HEK293T (cell line): Measurements from ENCODE around the gene SELENOP.

Experiments used
- CTCF ChIA-PET: fragments of 350-600 bp; formaldehyde crosslinking; extraction: SDS; loops from one replicate; lab custom pipeline; 2021; ENCODE audit warnings: antibody characterized with exemption, inconsistent platforms; lab: Yijun Ruan, JAX
- POLR2A ChIA-PET: fragments of 350-600 bp; formaldehyde crosslinking; extraction: SDS; loops from one replicate; lab custom pipeline; 2020; ENCODE audit warnings: antibody characterized with exemption, inconsistent platforms; lab: Yijun Ruan, JAX
- DNase-seq: peaks from one replicate; pipeline ENCODE4 v3.0.0; 2012; ENCODE audit warnings: mixed read lengths; ENCODE audit errors: extremely low spot score
- ARNT ChIP-seq: fragments of 450-650 bp; IDR thresholded peaks from 2 replicates; pipeline ENCODE4 v1.6.1; 2017; ENCODE audit warnings: mild to moderate bottlenecking
- BHLHE40 ChIP-seq: fragments of 450-650 bp; IDR thresholded peaks from 2 replicates; pipeline ENCODE4 v1.6.1; 2016; ENCODE audit warnings: mild to moderate bottlenecking, moderate library complexity, borderline replicate concordance
- CTBP1 ChIP-seq: fragments of 450-650 bp; IDR thresholded peaks from 2 replicates; pipeline ENCODE4 v1.6.1; 2016; ENCODE audit warnings: borderline replicate concordance
- ELF4 ChIP-seq: fragments of 450-650 bp; IDR thresholded peaks from 2 replicates; pipeline ENCODE4 v1.6.1; 2017; ENCODE audit warnings: antibody characterized with exemption
- FOXA1 ChIP-seq: fragments of 450-650 bp; IDR thresholded peaks from 2 replicates; pipeline ENCODE4 v1.6.1; 2016; ENCODE audit warnings: mild to moderate bottlenecking
- FOXK2 ChIP-seq: fragments of 450-650 bp; IDR thresholded peaks from 2 replicates; pipeline ENCODE4 v1.6.1; 2016; ENCODE audit warnings: mild to moderate bottlenecking
- FOXM1 ChIP-seq: fragments of 450-650 bp; IDR thresholded peaks from 2 replicates; pipeline ENCODE4 v1.6.1; 2017; ENCODE audit warnings: mild to moderate bottlenecking, borderline replicate concordance
- HDGF ChIP-seq: fragments of 450-650 bp; IDR thresholded peaks from 2 replicates; pipeline ENCODE4 v1.6.1; 2017; ENCODE audit warnings: antibody characterized with exemption, borderline replicate concordance
- L3MBTL2 ChIP-seq: fragments of 450-650 bp; conservative IDR thresholded peaks from 2 replicates; pipeline ENCODE4 v1.6.1; 2016; ENCODE audit warnings: mild to moderate bottlenecking
- LEF1 ChIP-seq: fragments of 450-650 bp; IDR thresholded peaks from 2 replicates; pipeline ENCODE4 v1.6.1; 2017; ENCODE audit warnings: mild to moderate bottlenecking, borderline replicate concordance
- NFRKB ChIP-seq: fragments of 450-650 bp; IDR thresholded peaks from 2 replicates; pipeline ENCODE4 v1.6.1; 2016; ENCODE audit warnings: mild to moderate bottlenecking, moderate library complexity
- SP1 ChIP-seq: fragments of 450-650 bp; IDR thresholded peaks from 2 replicates; pipeline ENCODE4 v1.6.1; 2017
- SUZ12 ChIP-seq: fragments of 450-650 bp; IDR thresholded peaks from 2 replicates; pipeline ENCODE4 v1.6.1; 2016; ENCODE audit warnings: mild to moderate bottlenecking
- TARDBP ChIP-seq: fragments of 450-650 bp; IDR thresholded peaks from 2 replicates; pipeline ENCODE4 v1.6.1; 2016
- ZNF384 ChIP-seq: fragments of 450-650 bp; IDR thresholded peaks from 2 replicates; pipeline ENCODE4 v1.6.1; 2016
- TF ChIP-seq, protein P1 (sequence below): fragments of 450-650 bp; IDR thresholded peaks from 2 replicates; pipeline ENCODE4 v1.6.1; 2016

Gene SELENOP

GRCh38 chr5:42840269-42840668 lies 28.6 kb upstream of the SELENOP start:
- no peak for DNase-seq
- no peak for TF ChIP-seq NFRKB
- TF ChIP-seq CTBP1: no peak
- no peak for TF ChIP-seq SP1
- TF ChIP-seq L3MBTL2: no peak
- no peak for TF ChIP-seq BHLHE40
- no peak for TF ChIP-seq HDGF
- CTCF ChIA-PET: interaction anchor here (0.6 kb wide), 1 partner anchor 18 kb away, joined by 3 read pairs; no protein-coding TSS in a partner anchor
- POLR2A ChIA-PET: interaction anchor here (0.7 kb wide), 1 partner anchor 148 kb away, joined by 3 read pairs; no protein-coding TSS in a partner anchor

DNA sequence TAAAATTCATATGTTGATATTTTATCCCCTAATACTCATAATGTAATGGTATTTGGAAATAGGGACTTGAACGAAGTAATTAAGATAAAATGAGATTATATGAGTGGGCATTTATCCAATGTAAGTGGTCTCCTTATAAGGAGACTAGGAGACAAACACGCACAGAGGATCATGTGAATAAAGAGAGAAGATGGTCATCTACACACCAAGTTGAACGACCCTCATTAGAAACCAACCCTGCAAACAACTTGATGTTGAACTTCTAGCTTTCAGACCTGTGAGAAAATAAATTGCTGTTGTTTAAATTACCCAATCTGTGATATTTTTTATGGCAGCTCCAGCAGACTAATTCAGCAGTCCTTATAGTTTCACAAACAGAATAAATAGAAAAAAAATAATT lies 27.5 kb upstream of the SELENOP start:
- TF ChIP-seq NFRKB (no peak), LEF1 (no peak), ZNF384 (no peak), SP1 (no peak), SUZ12 (no peak), FOXK2 (no peak), FOXM1 (no peak), TARDBP (no peak), BHLHE40 (no peak), FOXA1 (no peak), L3MBTL2 (no peak), HDGF (no peak), ELF4 (no peak), CTBP1 (no peak), ARNT (no peak)
- TF ChIP-seq, protein P1, sequence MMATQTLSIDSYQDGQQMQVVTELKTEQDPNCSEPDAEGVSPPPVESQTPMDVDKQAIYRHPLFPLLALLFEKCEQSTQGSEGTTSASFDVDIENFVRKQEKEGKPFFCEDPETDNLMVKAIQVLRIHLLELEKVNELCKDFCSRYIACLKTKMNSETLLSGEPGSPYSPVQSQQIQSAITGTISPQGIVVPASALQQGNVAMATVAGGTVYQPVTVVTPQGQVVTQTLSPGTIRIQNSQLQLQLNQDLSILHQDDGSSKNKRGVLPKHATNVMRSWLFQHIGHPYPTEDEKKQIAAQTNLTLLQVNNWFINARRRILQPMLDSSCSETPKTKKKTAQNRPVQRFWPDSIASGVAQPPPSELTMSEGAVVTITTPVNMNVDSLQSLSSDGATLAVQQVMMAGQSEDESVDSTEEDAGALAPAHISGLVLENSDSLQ: no peak
- ChIA-PET CTCF (no interaction called here), POLR2A (no interaction called here)
- DNase-seq: no peak

- DNase-seq: no peak
- ChIA-PET POLR2A (no interaction called here), CTCF (no interaction called here)
- TF ChIP-seq TARDBP (no peak), SP1 (no peak), FOXK2 (no peak), ARNT (no peak), ZNF384 (no peak), SUZ12 (no peak), FOXA1 (no peak)
- TF ChIP-seq, protein P1: no peak
Observed at GRCh38 chr5:42837601-42838000, 25.9 kb upstream of the SELENOP start.

DNA sequence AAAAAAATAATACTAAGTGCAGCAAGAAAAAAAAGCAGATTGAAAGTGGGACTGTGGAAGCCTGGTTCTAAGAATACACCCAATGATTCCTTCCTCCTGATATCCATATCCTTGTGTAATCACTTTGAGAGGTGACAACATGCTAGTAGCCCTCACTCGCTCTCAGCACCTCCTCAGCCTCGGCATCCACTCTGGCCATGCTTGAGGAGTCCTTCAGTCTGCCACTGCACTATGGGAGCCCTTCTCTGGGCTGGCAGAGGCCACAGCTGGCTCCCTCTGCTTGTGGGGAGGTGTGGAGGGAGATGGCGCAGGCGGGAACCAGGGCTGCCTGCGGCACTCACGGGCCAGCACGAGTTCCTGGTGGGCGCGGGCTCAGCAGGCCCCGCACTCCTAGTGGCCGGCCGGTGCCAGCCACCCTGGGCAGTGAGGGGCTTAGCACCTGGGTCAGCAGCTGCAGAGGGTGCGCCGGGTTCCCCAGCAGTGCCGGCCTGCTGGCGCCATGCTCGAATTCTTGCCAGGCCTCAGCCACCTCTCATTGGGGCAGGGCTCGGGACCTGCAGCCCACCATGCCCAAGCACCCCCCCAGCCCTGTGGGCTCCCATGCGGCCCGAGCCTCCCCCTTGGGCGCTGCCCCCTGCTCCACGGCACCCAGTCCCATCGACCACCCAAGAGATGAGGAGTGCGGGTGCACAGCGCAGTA lies 24.5 kb upstream of the SELENOP start:
- CTCF ChIA-PET: no interaction called here
- TF ChIP-seq ZNF384 (no peak), ELF4 (no peak), FOXK2 (no peak), FOXA1 (no peak), LEF1 (no peak), CTBP1 (no peak), SP1 (no peak), NFRKB (no peak), L3MBTL2 (no peak), FOXM1 (no peak), BHLHE40 (no peak), SUZ12 (no peak)
- TF ChIP-seq, protein P1: no peak
- no peak for DNase-seq
- POLR2A ChIA-PET: no interaction called here

DNA sequence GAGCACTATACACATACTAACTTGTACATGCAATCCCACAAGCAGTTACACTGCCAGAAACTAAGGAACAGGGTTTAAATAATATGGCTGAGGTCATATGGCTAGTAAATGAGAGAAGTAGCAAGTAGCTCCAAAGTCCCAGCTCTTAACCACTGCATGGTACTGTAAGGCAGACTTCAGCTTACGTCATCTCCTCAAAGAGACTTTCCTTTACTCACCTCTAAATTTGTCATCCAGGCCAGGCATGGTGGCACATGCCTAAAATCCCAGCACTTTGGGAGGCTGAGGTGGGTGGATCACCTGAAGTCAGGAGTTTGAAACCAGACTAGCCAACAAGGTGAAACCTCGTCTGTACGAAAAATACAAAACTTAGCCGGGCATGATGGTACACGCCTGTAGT lies 20.4 kb upstream of the SELENOP start:
- TF ChIP-seq CTBP1 (no peak), FOXK2 (no peak), SUZ12 (no peak)
- POLR2A ChIA-PET: no interaction called here
- no peak for DNase-seq
- CTCF ChIA-PET: no interaction called here

- no peak for TF ChIP-seq ZNF384
- TF ChIP-seq, protein P1: no peak
- TF ChIP-seq LEF1: no peak
- no peak for TF ChIP-seq ARNT
- no peak for TF ChIP-seq FOXA1
- TF ChIP-seq FOXK2: no peak
- no peak for TF ChIP-seq SUZ12
- no peak for TF ChIP-seq CTBP1
- TF ChIP-seq L3MBTL2: no peak
- ChIA-PET CTCF (interaction anchor here (0.8 kb wide), 1 partner anchor 64 kb away, joined by 3 read pairs; no protein-coding TSS in a partner anchor), POLR2A (no interaction called here)
- no peak for DNase-seq
Observed at GRCh38 chr5:42830924-42831323, 19.2 kb upstream of the SELENOP start.
